ENCODE data around the gene HDAC9. TPM values are rescaled to one million over a fixed set of nuclear protein-coding genes. Genes with fewer than 3 reads are reported as not detected.

Gene HDAC9
- polyA plus RNA-seq, 1 experiment: 2.1 TPM

DNA sequence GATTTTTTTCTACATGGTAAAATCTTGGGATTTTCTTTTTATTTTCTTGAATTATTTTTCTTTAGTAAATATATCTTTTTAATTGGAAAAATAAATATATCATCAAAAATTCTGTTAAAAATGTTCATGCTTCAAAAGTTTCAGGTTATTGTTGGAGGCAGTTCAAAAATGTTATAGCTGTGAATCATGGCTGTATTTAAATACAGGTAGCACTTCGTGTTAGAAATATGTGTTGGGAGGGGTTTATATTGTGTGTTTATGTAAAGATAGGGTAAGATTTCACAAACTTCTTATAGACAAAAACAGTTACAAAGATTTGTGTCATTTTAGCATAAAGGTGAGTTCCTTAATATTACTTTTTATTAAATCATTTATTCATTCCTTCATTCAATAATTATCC is 60.4 kb downstream of the HDAC9 start:
- no peak for DNase-seq (ENCODE audit: low read depth, low spot score)
- TF ChIP-seq CTCF (IDR thresholded peaks at IDR 0.05; ENCODE audit: low read depth, low read length): no peak
- ChIA-PET CTCF (no interaction called here), POLR2A (no interaction called here)
- Histone ChIP-seq H3K4me3 (ENCODE audit: low read depth, low read length) (no peak overlapping the region), H3K9me3 (ENCODE audit: control insufficient read depth, insufficient read depth, low read length) (no peaks in the 10 kb centered on the region), H3K27ac (ENCODE audit: low read depth, low read length) (no peak overlapping the region), H3K27me3 (ENCODE audit: control insufficient read depth, insufficient read depth, low read length) (no peaks in the 10 kb centered on the region)

DNA sequence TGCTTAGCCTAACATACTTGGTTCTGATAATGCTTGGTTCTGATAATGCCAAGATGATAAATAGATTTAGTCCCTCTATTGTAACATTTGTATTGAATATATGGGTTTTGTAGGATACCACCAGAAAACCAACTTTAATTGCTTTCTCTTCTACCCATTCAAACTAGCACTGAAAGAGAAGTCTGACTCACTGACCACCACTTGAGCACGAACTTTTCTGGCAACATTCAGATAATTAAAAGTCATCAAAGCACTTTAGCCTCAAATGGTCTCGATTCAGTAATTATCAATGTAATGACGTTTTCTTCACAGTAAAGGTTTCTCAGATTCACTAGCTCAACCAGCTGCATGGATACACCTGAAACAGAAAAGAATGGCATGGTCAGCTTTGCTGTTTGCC is 63.0 kb downstream of the HDAC9 start:
- DNase-seq (ENCODE audit: low read depth, low spot score): no peak
- CTCF ChIA-PET: interaction anchor here (0.9 to 1.4 kb wide), 3 partner anchors 108 to 206 kb away, joined by 3 to 6 read pairs (median 3); no protein-coding TSS in a partner anchor

DNA sequence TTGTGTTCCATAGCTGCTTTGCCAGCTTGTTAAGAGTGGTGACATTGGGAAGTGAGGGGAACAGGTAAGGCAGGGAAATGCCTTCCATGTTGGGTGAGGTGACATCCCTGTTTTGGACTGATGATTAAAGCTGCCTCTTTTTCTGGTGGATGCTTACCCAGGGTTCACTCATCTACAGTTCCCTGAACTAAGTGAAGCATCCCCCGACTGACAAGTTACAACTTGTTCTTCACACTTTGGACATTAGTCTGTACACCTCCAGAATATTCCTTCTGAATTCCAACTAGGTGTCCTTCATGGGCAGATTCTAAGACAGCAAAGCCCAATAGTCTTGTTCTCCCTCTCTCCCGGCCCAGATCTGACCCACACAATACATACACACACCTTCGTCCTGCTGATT is 63.4 kb downstream of the HDAC9 start:
- H3K4me3 ChIP-seq (ENCODE audit: low read depth, low read length): no peak overlapping the region
- CTCF ChIA-PET: interaction anchor here (1.1 to 1.4 kb wide), 2 partner anchors 107 to 202 kb away, joined by 3 to 6 read pairs; no protein-coding TSS in a partner anchor
- no peak for TF ChIP-seq CTCF (IDR thresholded peaks at IDR 0.05; ENCODE audit: low read depth, low read length)
- no peaks in the 10 kb centered on the region for H3K9me3 ChIP-seq (ENCODE audit: control insufficient read depth, insufficient read depth, low read length)
- DNase-seq (ENCODE audit: low read depth, low spot score): no peak
- H3K27ac ChIP-seq (ENCODE audit: low read depth, low read length): no peak overlapping the region
- H3K27me3 ChIP-seq (ENCODE audit: control insufficient read depth, insufficient read depth, low read length): no peaks in the 10 kb centered on the region
- POLR2A ChIA-PET: no interaction called here

More for the DNA sequence above, 63.0 kb downstream of the HDAC9 start:
- H3K27ac ChIP-seq (ENCODE audit: low read depth, low read length): no peak overlapping the region
- POLR2A ChIA-PET: no interaction called here
- H3K4me3 ChIP-seq (ENCODE audit: low read depth, low read length): no peak overlapping the region
- no peaks in the 10 kb centered on the region for H3K9me3 ChIP-seq (ENCODE audit: control insufficient read depth, insufficient read depth, low read length)
- H3K27me3 ChIP-seq (ENCODE audit: control insufficient read depth, insufficient read depth, low read length): no peaks in the 10 kb centered on the region
- TF ChIP-seq CTCF (IDR thresholded peaks at IDR 0.05; ENCODE audit: low read depth, low read length): no peak

DNA sequence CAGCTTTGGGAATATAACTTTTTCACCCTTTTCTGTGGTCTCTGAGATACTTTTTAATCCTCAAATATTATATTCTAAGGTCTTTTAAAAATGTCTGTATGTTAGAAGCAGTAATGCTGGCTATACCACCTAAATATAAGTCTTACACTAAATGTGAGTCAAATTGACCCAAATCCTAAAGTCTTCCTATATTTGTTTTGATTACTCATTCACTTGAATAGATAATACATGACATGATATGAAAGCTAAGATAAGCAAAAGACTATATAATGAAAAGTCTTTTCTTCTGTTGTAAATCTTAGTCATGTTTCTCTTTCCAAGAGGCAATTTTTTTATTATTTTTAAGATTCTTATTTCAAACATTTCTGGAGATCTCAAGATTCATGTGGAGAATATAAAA is 64.2 kb downstream of the HDAC9 start:
- no peak for TF ChIP-seq CTCF (IDR thresholded peaks at IDR 0.05; ENCODE audit: low read depth, low read length)
- Histone ChIP-seq H3K27me3 (ENCODE audit: control insufficient read depth, insufficient read depth, low read length) (no peaks in the 10 kb centered on the region), H3K9me3 (ENCODE audit: control insufficient read depth, insufficient read depth, low read length) (no peaks in the 10 kb centered on the region), H3K4me3 (ENCODE audit: low read depth, low read length) (no peak overlapping the region), H3K27ac (ENCODE audit: low read depth, low read length) (no peak overlapping the region)
- DNase-seq (ENCODE audit: low read depth, low spot score): no peak
- CTCF ChIA-PET: no interaction called here
- POLR2A ChIA-PET: no interaction called here

- no peak for TF ChIP-seq CTCF (IDR thresholded peaks at IDR 0.05; ENCODE audit: low read depth, low read length)
- CTCF ChIA-PET: interaction anchor here (0.6 to 1.1 kb wide), 2 partner anchors 208 to 212 kb away, joined by 8 read pairs; no protein-coding TSS in a partner anchor
- no peak overlapping the region for H3K27ac ChIP-seq (ENCODE audit: low read depth, low read length)
- H3K4me3 ChIP-seq (ENCODE audit: low read depth, low read length): no peak overlapping the region
- no peaks in the 10 kb centered on the region for H3K9me3 ChIP-seq (ENCODE audit: control insufficient read depth, insufficient read depth, low read length)
- POLR2A ChIA-PET: no interaction called here
- DNase-seq (ENCODE audit: low read depth, low spot score): no peak
- no peaks in the 10 kb centered on the region for H3K27me3 ChIP-seq (ENCODE audit: control insufficient read depth, insufficient read depth, low read length)
These were observed 69.2 kb downstream of the HDAC9 start for GRCh38 chr7:18564779-18565178.

All from AG04450 (cell line).